ENCODE results near the gene PRKCA. TPM values are rescaled to one million over a fixed set of nuclear protein-coding genes. Genes with fewer than 3 reads are reported as not detected.
A peak's percentile ranks its signal among the peaks of the same experiment; 100 is the strongest.
"Not testable (repeated sequence)": the region's sequence is repeated elsewhere in the genome, so short reads cannot be mapped to it uniquely, and the experiment has no call there.

PRKCA gene
- total and polyA plus RNA-seq, 3 experiments from 2014 or later, result 1.8 to 74.1 (median 73.9) TPM

DNA sequence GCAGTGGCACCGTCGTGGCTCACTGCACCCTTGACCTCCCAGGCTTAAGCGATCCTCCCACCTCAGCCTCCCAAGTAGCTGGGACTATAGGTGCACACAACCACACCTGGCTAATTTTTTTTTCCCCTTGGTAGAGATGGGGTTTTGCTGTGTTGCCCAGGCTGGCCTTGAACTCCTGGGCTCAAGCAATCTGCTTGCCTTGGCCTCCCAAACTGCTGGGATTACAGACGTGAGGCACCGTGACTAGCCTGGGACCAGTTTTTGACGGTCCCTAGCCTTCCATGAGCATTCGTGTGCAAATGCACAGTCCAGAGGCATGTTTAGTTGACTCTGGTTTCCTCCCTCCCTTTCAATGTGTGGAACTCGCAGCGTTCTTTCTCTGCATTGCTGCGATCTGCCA lies 48.2 kb downstream of the PRKCA start:
- H3K27me3 ChIP-seq (ENCODE audit: insufficient read depth, low read length, poor library complexity, severe bottlenecking); H3K4me3 ChIP-seq (ENCODE audit: low read length); H3K9me3 ChIP-seq (ENCODE audit: low read length); H3K9me3 Mint-ChIP-seq; H3K27ac Mint-ChIP-seq; H3K27me3 Mint-ChIP-seq; DNase-seq; H3K27ac ChIP-seq (ENCODE audit: low read depth, low read length); H3K36me3 ChIP-seq (ENCODE audit: insufficient read depth, low read length); POLR2A ChIA-PET; H3K36me3 Mint-ChIP-seq; H3K4me3 Mint-ChIP-seq: not testable (repeated sequence)
- H3K4me1 ChIP-seq (ENCODE audit: insufficient read depth, low read length), result peaks cover 43% of the 10 kb centered on the region
- CTCF ChIA-PET, result interaction anchor here (0.9 kb wide), 1 partner anchor 1118 kb away, joined by 3 read pairs; no protein-coding TSS in a partner anchor
- peaks cover 28 to 54% (median 50%) of the 10 kb centered on the region in 3 donors for H3K4me1 Mint-ChIP-seq

DNA sequence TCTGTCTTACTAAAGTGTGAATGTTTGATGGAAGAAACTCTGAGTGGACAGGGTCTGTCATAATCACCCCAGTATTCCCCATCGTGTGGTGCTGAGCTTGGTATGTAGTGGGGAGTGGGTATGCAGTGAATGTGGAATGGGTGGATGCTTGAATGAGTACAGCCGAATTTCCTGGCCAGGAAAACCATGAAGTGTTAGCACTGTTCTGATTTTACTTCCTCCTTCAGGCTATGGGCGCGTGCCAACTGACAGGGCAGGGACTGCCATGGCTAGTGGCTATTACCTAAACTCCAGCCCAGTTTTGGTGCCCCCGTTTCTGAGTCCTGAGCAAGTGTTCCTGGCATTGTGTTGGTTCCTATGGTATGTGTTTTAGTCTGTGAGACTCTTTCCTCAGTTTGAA lies 48.6 kb downstream of the PRKCA start:
- CTCF ChIA-PET, result no interaction called here
- POLR2A ChIA-PET, result no interaction called here
- H3K4me3 ChIP-seq (ENCODE audit: low read length), result no peak overlapping the region

DNA sequence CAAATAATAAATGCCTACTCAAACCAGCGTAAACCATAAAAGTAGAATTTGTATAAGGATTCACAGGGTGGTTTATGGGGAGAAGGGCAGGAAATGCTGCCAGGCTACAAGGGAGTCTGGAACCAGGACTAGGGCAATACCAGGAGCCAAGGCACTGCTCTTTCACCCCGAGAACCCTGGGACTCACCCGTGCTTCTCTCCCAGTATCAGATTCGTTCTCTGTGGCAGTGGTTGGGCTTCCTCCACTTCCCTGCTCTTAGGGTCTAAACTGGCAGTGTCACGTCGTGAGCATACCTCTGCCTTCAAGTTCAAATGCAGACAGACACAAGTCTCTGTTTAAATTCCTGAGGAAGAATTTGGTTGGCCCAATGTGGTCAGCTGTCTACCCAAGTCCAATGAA lies 49.3 kb downstream of the PRKCA start:
- peaks cover 43% of the 10 kb centered on the region for H3K4me1 ChIP-seq (ENCODE audit: insufficient read depth, low read length)
- no peak overlapping the region for H3K27ac Mint-ChIP-seq
- CTCF ChIA-PET, result no interaction called here

More for the DNA sequence above, 48.6 kb downstream of the PRKCA start:
- DNase-seq, result no peak
- Histone ChIP-seq H3K9me3 (ENCODE audit: low read length) (no peaks in the 10 kb centered on the region), H3K4me1 (ENCODE audit: insufficient read depth, low read length) (peaks cover 43% of the 10 kb centered on the region), H3K27ac (ENCODE audit: low read depth, low read length) (no peak overlapping the region), H3K36me3 (ENCODE audit: insufficient read depth, low read length) (no peaks in the 10 kb centered on the region), H3K27me3 (ENCODE audit: insufficient read depth, low read length, poor library complexity, severe bottlenecking) (no peaks in the 10 kb centered on the region)
- Mint-ChIP-seq H3K4me3 (no peak overlapping the region), H3K9me3 (no peaks in the 10 kb centered on the region), H3K36me3 (no peaks in the 10 kb centered on the region), H3K27me3 (no peaks in the 10 kb centered on the region), H3K4me1 (peaks cover 28 to 54% (median 50%) of the 10 kb centered on the region in 3 donors), H3K27ac (no peak overlapping the region)

GRCh38 chr17:66353937-66354401 lies 51.6 kb downstream of the PRKCA start:
- Histone ChIP-seq H3K4me1 (ENCODE audit: insufficient read depth, low read length) (peaks cover 34% of the 10 kb centered on the region), H3K9me3 (ENCODE audit: low read length) (no peaks in the 10 kb centered on the region), H3K4me3 (ENCODE audit: low read length) (no peak overlapping the region), H3K27ac (ENCODE audit: low read depth, low read length) (no peak overlapping the region), H3K27me3 (ENCODE audit: insufficient read depth, low read length, poor library complexity, severe bottlenecking) (no peaks in the 10 kb centered on the region), H3K36me3 (ENCODE audit: insufficient read depth, low read length) (no peaks in the 10 kb centered on the region)
- DNase-seq, result no peak
- H3K4me1 Mint-ChIP-seq, result peaks cover 25 to 50% (median 38%) of the 10 kb centered on the region in 3 donors
- POLR2A ChIA-PET, result no interaction called here
- no peaks in the 10 kb centered on the region for H3K27me3 Mint-ChIP-seq
- CTCF ChIA-PET, result interaction anchor here (1.0 kb wide), 1 partner anchor 16 kb away, joined by 3 read pairs; no protein-coding TSS in a partner anchor
- H3K27ac Mint-ChIP-seq, result no peak overlapping the region
- no peaks in the 10 kb centered on the region for H3K36me3 Mint-ChIP-seq
- H3K4me3 Mint-ChIP-seq, result no peak overlapping the region
- H3K9me3 Mint-ChIP-seq, result no peaks in the 10 kb centered on the region

More for the DNA sequence above, 49.3 kb downstream of the PRKCA start:
- DNase-seq, result no peak
- H3K9me3 Mint-ChIP-seq, result no peaks in the 10 kb centered on the region
- H3K27me3 Mint-ChIP-seq, result no peaks in the 10 kb centered on the region
- H3K27ac ChIP-seq (ENCODE audit: low read depth, low read length), result no peak overlapping the region
- H3K27me3 ChIP-seq (ENCODE audit: insufficient read depth, low read length, poor library complexity, severe bottlenecking), result no peaks in the 10 kb centered on the region
- H3K36me3 ChIP-seq (ENCODE audit: insufficient read depth, low read length), result no peaks in the 10 kb centered on the region
- POLR2A ChIA-PET, result no interaction called here
- no peaks in the 10 kb centered on the region for H3K36me3 Mint-ChIP-seq
- H3K4me1 Mint-ChIP-seq, result peaks cover 28 to 54% (median 50%) of the 10 kb centered on the region in 3 donors
- H3K4me3 ChIP-seq (ENCODE audit: low read length), result no peak overlapping the region
- no peaks in the 10 kb centered on the region for H3K9me3 ChIP-seq (ENCODE audit: low read length)
- no peak overlapping the region for H3K4me3 Mint-ChIP-seq

DNA sequence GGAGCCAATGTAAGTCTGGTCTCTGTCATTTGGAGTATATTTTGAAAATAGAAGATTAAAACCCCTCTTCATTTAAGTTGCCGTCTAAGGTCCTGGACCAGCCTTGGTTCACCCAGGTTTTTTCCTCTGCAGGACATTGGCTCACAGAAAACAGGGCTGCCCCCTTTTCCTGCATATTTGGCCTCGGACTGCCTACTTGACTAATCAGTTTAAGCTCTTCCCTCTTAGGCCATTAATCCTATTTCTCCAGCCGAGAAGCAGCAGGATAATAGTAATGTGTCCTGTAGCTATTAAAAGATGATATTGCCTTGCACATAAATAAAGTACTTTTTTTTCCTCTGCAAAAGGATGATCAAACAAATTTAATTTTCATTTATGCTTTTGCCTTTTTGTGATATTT lies 52.1 kb downstream of the PRKCA start:
- Histone ChIP-seq H3K36me3 (ENCODE audit: insufficient read depth, low read length) (no peaks in the 10 kb centered on the region), H3K4me3 (ENCODE audit: low read length) (no peak overlapping the region), H3K27ac (ENCODE audit: low read depth, low read length) (no peak overlapping the region), H3K9me3 (ENCODE audit: low read length) (no peaks in the 10 kb centered on the region), H3K4me1 (ENCODE audit: insufficient read depth, low read length) (peaks cover 29% of the 10 kb centered on the region), H3K27me3 (ENCODE audit: insufficient read depth, low read length, poor library complexity, severe bottlenecking) (no peaks in the 10 kb centered on the region)
- no peak overlapping the region for H3K4me3 Mint-ChIP-seq
- no peaks in the 10 kb centered on the region for H3K27me3 Mint-ChIP-seq
- H3K27ac Mint-ChIP-seq, result no peak overlapping the region
- no peaks in the 10 kb centered on the region for H3K36me3 Mint-ChIP-seq
- ChIA-PET CTCF (no interaction called here), POLR2A (no interaction called here)
- no peak for DNase-seq
- no peaks in the 10 kb centered on the region for H3K9me3 Mint-ChIP-seq
- peaks cover 22 to 50% (median 37%) of the 10 kb centered on the region in 3 donors for H3K4me1 Mint-ChIP-seq

DNA sequence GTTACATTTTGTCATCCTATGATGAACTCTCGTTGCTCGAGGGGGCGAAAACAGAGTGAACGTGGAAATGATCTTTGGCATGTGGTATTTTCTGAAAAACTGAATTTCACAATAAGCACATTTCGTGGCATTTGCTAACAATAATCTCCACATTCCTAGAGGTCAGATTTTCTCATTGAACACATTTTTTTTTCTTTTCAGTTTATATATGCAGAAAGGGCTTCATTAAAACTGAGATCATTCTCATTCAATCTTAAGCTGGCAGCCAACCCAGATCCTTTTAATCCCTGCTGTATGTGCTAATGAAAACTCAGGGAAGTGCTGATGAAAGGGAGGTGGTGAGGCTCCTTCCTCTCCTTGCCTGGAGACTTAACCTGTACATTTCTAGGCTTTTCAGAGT lies 52.6 kb downstream of the PRKCA start:
- H3K4me3 ChIP-seq (ENCODE audit: low read length), result no peak overlapping the region
- Mint-ChIP-seq H3K36me3 (no peaks in the 10 kb centered on the region), H3K9me3 (no peaks in the 10 kb centered on the region), H3K4me1 (peaks cover 18 to 50% (median 34%) of the 10 kb centered on the region in 3 donors), H3K27ac (peak overlapping the region in 1 of 8 donors; percentile 74), H3K27me3 (no peaks in the 10 kb centered on the region), H3K4me3 (no peak overlapping the region)
- ChIA-PET CTCF (no interaction called here), POLR2A (no interaction called here)
- H3K36me3 ChIP-seq (ENCODE audit: insufficient read depth, low read length), result no peaks in the 10 kb centered on the region
- no peak for DNase-seq
- peaks cover 25% of the 10 kb centered on the region for H3K4me1 ChIP-seq (ENCODE audit: insufficient read depth, low read length)
- no peaks in the 10 kb centered on the region for H3K27me3 ChIP-seq (ENCODE audit: insufficient read depth, low read length, poor library complexity, severe bottlenecking)
- H3K9me3 ChIP-seq (ENCODE audit: low read length), result no peaks in the 10 kb centered on the region
- no peak overlapping the region for H3K27ac ChIP-seq (ENCODE audit: low read depth, low read length)

DNA sequence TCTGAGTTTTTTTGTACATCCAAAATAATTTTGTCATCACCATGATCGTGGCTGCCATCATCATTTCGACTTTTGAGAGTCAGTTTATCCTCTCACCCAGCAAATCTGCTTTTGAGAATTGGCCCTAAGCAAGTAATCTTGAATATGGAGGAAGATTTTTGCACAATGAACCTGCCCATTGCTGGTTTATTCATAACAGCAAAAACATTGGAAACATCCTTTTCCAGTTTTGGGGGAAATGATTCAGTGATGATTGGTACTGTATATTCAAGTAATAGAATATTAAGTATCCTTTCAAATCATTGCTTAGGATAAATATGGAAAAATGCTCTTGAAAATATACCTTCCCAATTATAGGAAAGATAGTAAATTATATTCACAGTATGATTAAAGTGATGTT lies 53.1 kb downstream of the PRKCA start:
- DNase-seq, result no peak
- Mint-ChIP-seq H3K9me3 (no peaks in the 10 kb centered on the region), H3K27ac (peak overlapping the region in 1 of 8 donors; percentile 20), H3K4me1 (peaks cover 18 to 50% (median 34%) of the 10 kb centered on the region in 3 donors), H3K36me3 (no peaks in the 10 kb centered on the region), H3K4me3 (no peak overlapping the region), H3K27me3 (no peaks in the 10 kb centered on the region)
- Histone ChIP-seq H3K4me3 (ENCODE audit: low read length) (no peak overlapping the region), H3K27me3 (ENCODE audit: insufficient read depth, low read length, poor library complexity, severe bottlenecking) (no peaks in the 10 kb centered on the region), H3K9me3 (ENCODE audit: low read length) (no peaks in the 10 kb centered on the region), H3K4me1 (ENCODE audit: insufficient read depth, low read length) (peaks cover 21% of the 10 kb centered on the region), H3K36me3 (ENCODE audit: insufficient read depth, low read length) (no peaks in the 10 kb centered on the region), H3K27ac (ENCODE audit: low read depth, low read length) (no peak overlapping the region)
- ChIA-PET POLR2A (no interaction called here), CTCF (no interaction called here)

DNA sequence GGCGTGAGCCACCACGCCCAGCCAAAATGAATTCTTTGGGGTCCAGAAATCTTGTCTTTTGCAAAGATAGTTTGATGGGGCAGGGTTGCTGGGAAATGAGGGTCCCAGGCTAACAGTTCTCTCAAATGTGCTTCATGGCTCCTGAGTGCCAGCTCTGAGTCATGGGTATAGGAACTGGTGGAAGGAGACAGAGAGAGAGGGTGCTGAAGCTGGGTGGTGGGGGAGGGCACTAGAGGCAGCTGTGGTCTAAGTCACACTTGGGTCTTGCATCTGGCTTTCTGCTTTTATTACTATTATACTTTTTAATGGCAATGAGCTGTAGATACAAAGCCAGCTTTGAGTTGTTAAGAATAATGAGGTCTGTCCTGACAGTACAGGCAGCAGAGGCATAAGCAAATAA lies 54.6 kb downstream of the PRKCA start:
- H3K4me3 Mint-ChIP-seq, result no peak overlapping the region
- peaks cover 15 to 44% (median 26%) of the 10 kb centered on the region in 3 donors for H3K4me1 Mint-ChIP-seq
- no peaks in the 10 kb centered on the region for H3K36me3 ChIP-seq (ENCODE audit: insufficient read depth, low read length)
- ChIA-PET CTCF (no interaction called here), POLR2A (no interaction called here)
- H3K36me3 Mint-ChIP-seq, result no peaks in the 10 kb centered on the region
- no peak for DNase-seq
- H3K9me3 ChIP-seq (ENCODE audit: low read length), result no peaks in the 10 kb centered on the region
- no peaks in the 10 kb centered on the region for H3K9me3 Mint-ChIP-seq
- no peak overlapping the region for H3K27ac Mint-ChIP-seq
- no peak overlapping the region for H3K4me3 ChIP-seq (ENCODE audit: low read length)
- no peak overlapping the region for H3K27ac ChIP-seq (ENCODE audit: low read depth, low read length)
- no peaks in the 10 kb centered on the region for H3K27me3 Mint-ChIP-seq
- H3K27me3 ChIP-seq (ENCODE audit: insufficient read depth, low read length, poor library complexity, severe bottlenecking), result no peaks in the 10 kb centered on the region
- peaks cover 21% of the 10 kb centered on the region for H3K4me1 ChIP-seq (ENCODE audit: insufficient read depth, low read length)

GRCh38 chr17:66359351-66359750 lies 56.9 kb downstream of the PRKCA start:
- Mint-ChIP-seq H3K4me1 (peaks cover 13 to 37% (median 29%) of the 10 kb centered on the region in 3 donors), H3K9me3 (no peaks in the 10 kb centered on the region), H3K27ac (no peak overlapping the region), H3K36me3 (no peaks in the 10 kb centered on the region), H3K4me3 (no peak overlapping the region), H3K27me3 (no peaks in the 10 kb centered on the region)
- no peak for DNase-seq
- no peak overlapping the region for H3K27ac ChIP-seq (ENCODE audit: low read depth, low read length)
- peaks cover 19% of the 10 kb centered on the region for H3K4me1 ChIP-seq (ENCODE audit: insufficient read depth, low read length)
- H3K9me3 ChIP-seq (ENCODE audit: low read length), result no peaks in the 10 kb centered on the region
- H3K36me3 ChIP-seq (ENCODE audit: insufficient read depth, low read length), result no peaks in the 10 kb centered on the region
- POLR2A ChIA-PET, result no interaction called here
- H3K27me3 ChIP-seq (ENCODE audit: insufficient read depth, low read length, poor library complexity, severe bottlenecking), result no peaks in the 10 kb centered on the region
- no peak overlapping the region for H3K4me3 ChIP-seq (ENCODE audit: low read length)
- CTCF ChIA-PET, result no interaction called here

All from CD8-positive, alpha-beta memory T cell (primary cell).